Uterus (tissue), 4 donors: ENCODE results near the gene TMEM53. TPM values are rescaled to one million over a fixed set of nuclear protein-coding genes. Genes with fewer than 3 reads are reported as not detected.

Experiments used
- DNase-seq, 2 donors: peaks; one replicate each; pipeline ENCODE4 v3.0.0-alpha.2; 2019 to 2020
- H3K27ac ChIP-seq, 2 donors: fragments of 200-600 bp; sonication (generic); 1 replicate in 1 of 2; 2 replicates in 1 of 2; pipeline ENCODE4 v1.5.1; 2016 to 2018
- H3K27me3 ChIP-seq, 2 donors: fragments of 200-600 bp; sonication (generic); one replicate each; pipeline ENCODE4 v1.5.1; 2018 to 2019; ENCODE audit warnings: control low read depth in 1 of 2
- H3K36me3 ChIP-seq, 2 donors: fragments of 200-600 bp; sonication (generic); one replicate each; pipeline ENCODE4 v1.5.1; 2019; ENCODE audit warnings: control low read depth in 1 of 2
- H3K4me1 ChIP-seq, 2 donors: fragments of 200-600 bp; sonication (generic); one replicate each; pipeline ENCODE4 v1.5.1; 2018 to 2019; ENCODE audit warnings: control low read depth in 1 of 2
- H3K4me3 ChIP-seq, 2 donors: fragments of 200-600 bp; sonication (generic); 1 replicate in 1 of 2; 2 replicates in 1 of 2; pipeline ENCODE4 v1.5.1; 2018 to 2019; ENCODE audit warnings: mild to moderate bottlenecking in 1 of 2
- H3K9me3 ChIP-seq, 2 donors: fragments of 200-600 bp; sonication (generic); one replicate each; pipeline ENCODE4 v1.5.1; 2019; ENCODE audit warnings: control low read depth in 1 of 2
- CTCF ChIP-seq, 4 experiments: fragments of 200-600 bp in 2 of 4; fragments of 450-650 bp in 2 of 4; sonication (generic) in 2 of 4; IDR thresholded peaks; one replicate each; pipeline ENCODE4 v1.5.1; 2016 to 2019; ENCODE audit warnings: antibody characterized with exemption in 4 of 4, mild to moderate bottlenecking in 2 of 4, moderate library complexity in 1 of 4
- POLR2A ChIP-seq, 2 donors: fragments of 450-650 bp; IDR thresholded peaks; one replicate each; pipeline ENCODE4 v1.6.1; 2016; ENCODE audit warnings: antibody characterized with exemption in 2 of 2, mild to moderate bottlenecking in 1 of 2, moderate library complexity in 1 of 2
- intact Hi-C: fragments of 100-400 bp; cut with DNase I; formaldehyde crosslinking; loops from one replicate; pipeline ENCODE4 v1.15.1; 2023; ENCODE audit warnings: low total_unique reads
- total RNA-seq, 4 donors: library from RNA; depleted of rRNA in 3 of 4; stranded (reverse); fragments of >200 nt in 3 of 4; gene quantifications; one replicate each; pipeline versions ENCODE4 v1.1.0 to v1.2.4, GENCODE V29; 2014 to 2023
- donor health status: DM: yes; HTN: yes; CAD: no.

Gene TMEM53
- total RNA-seq, 4 donors from 2014 or later = 1.5 to 5.4 (median 3.8) TPM; not detected in 1

- intact Hi-C loops = loop anchor here (10.0 kb wide), 1 partner anchor 125 kb away; the partner anchor contains the start of gene PTCH2
- H3K9me3 ChIP-seq = no peaks in the 10 kb centered on the region
- TF ChIP-seq POLR2A (IDR thresholded peaks at IDR 0.05) = no peak
- TF ChIP-seq CTCF (IDR thresholded peaks at IDR 0.05) = no peak
- peak overlapping the region in 1 of 2 donors; percentile 67 for H3K27ac ChIP-seq
- no peak overlapping the region for H3K4me3 ChIP-seq
- DNase-seq = no peak
- H3K27me3 ChIP-seq = no peaks in the 10 kb centered on the region
- no peaks in the 10 kb centered on the region for H3K36me3 ChIP-seq
- no peaks in the 10 kb centered on the region for H3K4me1 ChIP-seq
These were observed 46.0 kb upstream of the TMEM53 start for GRCh38 chr1:44720281-44720680.

DNA sequence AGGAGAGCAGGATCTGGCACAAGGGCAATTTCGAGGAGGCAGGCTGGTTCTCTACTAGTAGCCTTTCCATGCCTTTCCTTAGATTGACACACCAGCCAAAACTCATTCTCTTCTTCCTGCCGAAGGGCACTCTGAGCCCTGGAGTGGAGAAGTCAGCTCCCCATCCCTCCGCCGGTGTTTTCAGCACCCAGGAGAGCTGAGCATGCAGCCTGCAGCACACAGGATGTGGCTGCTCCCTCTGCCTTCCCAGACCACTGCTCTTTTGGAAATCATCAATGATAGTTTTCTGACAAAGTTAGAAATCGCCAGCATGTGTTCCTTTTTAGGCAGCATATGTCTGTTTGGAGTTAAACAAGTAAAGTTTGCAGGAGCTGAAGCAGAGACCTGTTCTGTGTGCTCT lies 45.0 kb upstream of the TMEM53 start:
- intact Hi-C loops = no loop called here
- Histone ChIP-seq H3K4me1 (no peaks in the 10 kb centered on the region), H3K27me3 (no peaks in the 10 kb centered on the region), H3K9me3 (no peaks in the 10 kb centered on the region), H3K36me3 (no peaks in the 10 kb centered on the region), H3K27ac (no peak overlapping the region), H3K4me3 (no peak overlapping the region)
- DNase-seq = no peak
- TF ChIP-seq CTCF (IDR thresholded peaks at IDR 0.05) (no peak), POLR2A (IDR thresholded peaks at IDR 0.05) (no peak)

DNA sequence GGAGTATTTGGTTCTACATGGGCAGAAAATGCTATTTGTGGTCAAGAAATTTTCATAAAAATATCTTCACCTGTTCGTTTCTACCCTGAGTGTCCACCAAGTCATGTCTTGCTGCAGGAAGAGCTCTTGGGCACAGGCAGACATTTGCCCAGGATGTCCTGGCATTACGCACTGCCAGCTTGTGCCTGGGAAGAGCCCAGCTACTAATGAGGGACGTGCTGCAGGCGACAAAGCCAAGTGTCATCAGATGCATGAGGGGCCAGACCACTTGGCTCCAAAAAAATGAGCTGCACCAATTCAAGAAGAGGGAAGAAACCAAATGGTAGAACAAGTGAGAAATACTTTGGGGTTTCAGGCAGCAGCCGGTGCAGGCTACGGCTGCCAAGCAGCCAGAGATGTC lies 43.8 kb upstream of the TMEM53 start:
- Histone ChIP-seq H3K4me1 (no peaks in the 10 kb centered on the region), H3K27me3 (no peaks in the 10 kb centered on the region), H3K9me3 (no peaks in the 10 kb centered on the region), H3K27ac (no peak overlapping the region), H3K36me3 (no peaks in the 10 kb centered on the region), H3K4me3 (no peak overlapping the region)
- DNase-seq = no peak
- intact Hi-C loops = no loop called here
- TF ChIP-seq POLR2A (IDR thresholded peaks at IDR 0.05) (no peak), CTCF (IDR thresholded peaks at IDR 0.05) (no peak)

DNA sequence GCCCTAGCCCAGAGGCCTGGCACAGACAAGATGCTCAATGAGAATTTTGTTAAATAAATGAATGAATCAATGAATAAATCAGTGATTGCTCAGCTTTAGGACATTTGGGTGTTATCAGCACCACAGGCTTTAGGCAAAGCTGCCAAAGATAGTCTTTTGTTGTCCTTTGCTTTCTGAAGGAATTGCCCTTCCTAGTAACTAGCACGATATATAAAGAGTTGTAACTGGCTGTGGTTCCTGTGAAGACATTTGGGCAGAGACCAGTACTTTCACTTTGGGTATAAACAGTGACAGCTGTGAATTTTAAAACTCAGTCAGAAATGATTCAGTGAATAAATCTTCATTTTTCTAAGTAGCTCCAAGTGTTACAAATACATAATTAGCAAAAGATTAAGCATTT lies 43.4 kb upstream of the TMEM53 start:
- Histone ChIP-seq H3K9me3 (no peaks in the 10 kb centered on the region), H3K27ac (no peak overlapping the region), H3K36me3 (no peaks in the 10 kb centered on the region), H3K4me3 (no peak overlapping the region), H3K27me3 (no peaks in the 10 kb centered on the region), H3K4me1 (no peaks in the 10 kb centered on the region)
- intact Hi-C loops = no loop called here
- no peak for DNase-seq
- no peak for TF ChIP-seq CTCF (IDR thresholded peaks at IDR 0.05)
- no peak for TF ChIP-seq POLR2A (IDR thresholded peaks at IDR 0.05)

DNA sequence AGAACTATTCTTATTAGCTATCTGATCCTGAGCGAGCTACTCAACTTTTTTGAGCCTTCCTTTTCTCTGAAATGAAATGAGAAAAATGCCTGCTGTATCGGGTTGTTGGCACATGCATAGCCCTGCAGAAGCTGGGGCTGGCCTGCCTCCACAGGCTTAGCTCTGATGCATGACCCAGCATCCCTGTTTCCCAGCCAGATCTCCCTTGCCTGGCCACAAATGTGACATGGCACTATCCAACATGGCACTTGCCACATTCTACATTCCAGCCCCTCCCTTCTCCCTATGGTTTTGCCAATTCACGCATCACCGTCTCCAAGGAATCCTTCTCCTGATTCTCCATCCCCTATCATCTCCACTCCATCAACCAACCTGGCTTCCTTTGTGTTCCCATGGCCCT lies 42.9 kb upstream of the TMEM53 start:
- Histone ChIP-seq H3K4me1 (no peaks in the 10 kb centered on the region), H3K4me3 (no peak overlapping the region), H3K36me3 (no peaks in the 10 kb centered on the region), H3K9me3 (no peaks in the 10 kb centered on the region), H3K27me3 (no peaks in the 10 kb centered on the region), H3K27ac (no peak overlapping the region)
- TF ChIP-seq POLR2A (IDR thresholded peaks at IDR 0.05) = no peak
- no peak for TF ChIP-seq CTCF (IDR thresholded peaks at IDR 0.05)
- intact Hi-C loops = no loop called here
- no peak for DNase-seq
